ENCODE data around the gene FANCL.
"Not testable (repeated sequence)": the region's sequence is repeated elsewhere in the genome, so short reads cannot be mapped to it uniquely, and the experiment has no call there.

The FANCL gene

GRCh38 chr2:58240670-58241545 is at the start of gene FANCL:
FANCL (minus strand) TSS chr2:58241325; CDS start chr2:58241313, 12 bp downstream.
- TF ChIP-seq ARNT (IDR thresholded peaks at IDR 0.05), result no peak
- TF ChIP-seq ELF4 (IDR thresholded peaks at IDR 0.05), result 0 out of 2 replicates have a peak, but pooled peaks have one; percentile 6
- no peak for TF ChIP-seq ZNF384 (IDR thresholded peaks at IDR 0.05)
- no peak for TF ChIP-seq SP1 (IDR thresholded peaks at IDR 0.05)
- TF ChIP-seq L3MBTL2 (conservative IDR thresholded peaks at IDR 0.05), result peak; percentile 98
- DNase-seq (ENCODE audit: extremely low spot score), result peak; percentile 91
- CTCF ChIA-PET, result interaction anchor here (0.9 to 1.2 kb wide), 2 partner anchors 207 to 338 kb away, joined by 3 to 4 read pairs; no protein-coding TSS in a partner anchor
- POLR2A ChIA-PET, result interaction anchor here (0.6 to 1.2 kb wide), 10 partner anchors 9 to 337 kb away, joined by 3 to 6 read pairs (median 3); no protein-coding TSS in a partner anchor

DNA sequence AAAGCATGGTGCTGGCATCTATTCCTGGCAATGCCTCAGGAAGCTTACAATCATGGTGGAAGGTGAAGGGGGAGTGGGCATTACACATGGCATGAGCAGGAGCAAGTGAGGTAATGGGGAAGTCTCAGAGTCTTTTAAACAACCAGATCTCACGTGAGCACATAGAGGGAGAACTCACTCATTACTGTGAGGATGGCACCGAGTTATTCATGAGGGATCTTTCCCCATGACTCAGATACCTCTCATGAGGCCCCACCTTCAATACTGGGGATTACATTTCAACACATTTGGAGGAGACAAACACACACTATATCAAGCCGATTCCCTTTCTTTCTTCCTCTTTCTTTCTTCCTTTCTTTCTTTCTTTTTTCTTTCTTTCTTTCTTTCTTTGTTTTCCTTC is 47.9 kb upstream of the FANCL start:
- DNase-seq (ENCODE audit: extremely low spot score), result no peak
- POLR2A ChIA-PET, result no interaction called here
- no peak for TF ChIP-seq PKNOX1 (IDR thresholded peaks at IDR 0.05)
- TF ChIP-seq CTBP1 (IDR thresholded peaks at IDR 0.05; ENCODE audit: borderline replicate concordance), result no peak
- TF ChIP-seq FOXM1 (IDR thresholded peaks at IDR 0.05; ENCODE audit: borderline replicate concordance), result no peak
- TF ChIP-seq LEF1 (IDR thresholded peaks at IDR 0.05; ENCODE audit: borderline replicate concordance), result no peak
- no peak for TF ChIP-seq L3MBTL2 (conservative IDR thresholded peaks at IDR 0.05)
- no peak for TF ChIP-seq HDGF (IDR thresholded peaks at IDR 0.05; ENCODE audit: borderline replicate concordance)
- TF ChIP-seq SUZ12 (IDR thresholded peaks at IDR 0.05), result no peak
- TF ChIP-seq SP1 (IDR thresholded peaks at IDR 0.05), result no peak
- no peak for TF ChIP-seq NFRKB (IDR thresholded peaks at IDR 0.05)
- TF ChIP-seq FOXA1 (IDR thresholded peaks at IDR 0.05), result no peak
- TF ChIP-seq FOXK2 (IDR thresholded peaks at IDR 0.05), result no peak
- no peak for TF ChIP-seq TARDBP (IDR thresholded peaks at IDR 0.05)
- no peak for TF ChIP-seq ZNF384 (IDR thresholded peaks at IDR 0.05)
- TF ChIP-seq ARNT (IDR thresholded peaks at IDR 0.05), result no peak
- TF ChIP-seq ELF4 (IDR thresholded peaks at IDR 0.05), result no peak
- no peak for TF ChIP-seq BHLHE40 (IDR thresholded peaks at IDR 0.05; ENCODE audit: borderline replicate concordance)
- CTCF ChIA-PET, result no interaction called here

DNA sequence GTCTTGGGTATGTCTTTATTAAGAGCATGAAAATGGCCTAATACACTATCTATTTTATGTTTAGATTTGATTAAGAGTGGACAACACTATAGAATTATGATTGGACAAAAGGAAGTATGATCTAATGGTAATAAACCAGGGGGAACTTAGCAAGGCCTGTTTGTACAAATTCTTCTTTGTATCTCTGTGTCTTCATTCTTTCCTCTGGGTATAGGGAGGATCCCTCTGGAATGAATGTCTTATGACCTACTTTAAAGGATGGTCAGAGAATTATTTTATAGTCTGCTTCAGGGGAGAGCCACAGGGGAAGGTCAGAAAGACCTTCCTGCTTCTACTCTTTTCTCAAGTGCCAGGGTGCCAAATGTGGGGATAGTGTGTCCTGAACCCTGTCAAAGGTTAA is 42.8 kb upstream of the FANCL start:
- ChIA-PET CTCF (no interaction called here), POLR2A (no interaction called here)
- TF ChIP-seq SUZ12 (IDR thresholded peaks at IDR 0.05) (no peak), TARDBP (IDR thresholded peaks at IDR 0.05) (no peak), BHLHE40 (IDR thresholded peaks at IDR 0.05; ENCODE audit: borderline replicate concordance) (no peak), PKNOX1 (IDR thresholded peaks at IDR 0.05) (no peak), NFRKB (IDR thresholded peaks at IDR 0.05) (no peak), FOXK2 (IDR thresholded peaks at IDR 0.05) (no peak), ZNF384 (IDR thresholded peaks at IDR 0.05) (no peak), HDGF (IDR thresholded peaks at IDR 0.05; ENCODE audit: borderline replicate concordance) (no peak), FOXA1 (IDR thresholded peaks at IDR 0.05) (no peak)
- no peak for DNase-seq (ENCODE audit: extremely low spot score)

DNA sequence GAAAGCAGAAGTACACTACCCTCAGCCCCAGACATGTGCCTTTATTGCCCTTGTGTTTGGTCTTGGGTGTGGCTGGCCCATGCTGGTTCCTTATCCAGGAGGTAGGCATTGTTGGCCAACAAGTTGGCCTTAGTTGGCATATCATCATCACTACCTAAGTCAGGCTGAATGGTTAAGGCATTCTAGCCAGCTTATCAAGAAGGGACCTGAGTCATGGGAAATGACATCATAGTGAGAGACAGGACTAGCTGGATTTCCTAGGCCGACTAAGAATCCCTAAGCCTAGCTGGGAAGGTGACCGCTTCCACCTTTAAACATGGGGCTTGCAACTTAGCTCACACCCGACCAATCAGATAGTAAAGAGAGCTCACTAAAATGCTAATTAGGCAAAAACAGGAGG is 34.0 kb upstream of the FANCL start:
- DNase-seq (ENCODE audit: extremely low spot score); POLR2A ChIA-PET; CTCF ChIA-PET: not testable (repeated sequence)

- TF ChIP-seq L3MBTL2 (conservative IDR thresholded peaks at IDR 0.05) (no peak), ELF4 (IDR thresholded peaks at IDR 0.05) (no peak), SP1 (IDR thresholded peaks at IDR 0.05) (no peak), ZNF384 (IDR thresholded peaks at IDR 0.05) (no peak), LEF1 (IDR thresholded peaks at IDR 0.05; ENCODE audit: borderline replicate concordance) (no peak), CTBP1 (IDR thresholded peaks at IDR 0.05; ENCODE audit: borderline replicate concordance) (no peak), FOXK2 (IDR thresholded peaks at IDR 0.05) (no peak), HDGF (IDR thresholded peaks at IDR 0.05; ENCODE audit: borderline replicate concordance) (no peak), ARNT (IDR thresholded peaks at IDR 0.05) (no peak)
- ChIA-PET CTCF (no interaction called here), POLR2A (no interaction called here)
- no peak for DNase-seq (ENCODE audit: extremely low spot score)
Measured at GRCh38 chr2:58271826-58272225, 30.7 kb upstream of the FANCL start.

- TF ChIP-seq PKNOX1 (IDR thresholded peaks at IDR 0.05) (no peak), FOXM1 (IDR thresholded peaks at IDR 0.05; ENCODE audit: borderline replicate concordance) (no peak), HDGF (IDR thresholded peaks at IDR 0.05; ENCODE audit: borderline replicate concordance) (no peak), FOXK2 (IDR thresholded peaks at IDR 0.05) (no peak), FOXA1 (IDR thresholded peaks at IDR 0.05) (no peak), LEF1 (IDR thresholded peaks at IDR 0.05; ENCODE audit: borderline replicate concordance) (no peak), BHLHE40 (IDR thresholded peaks at IDR 0.05; ENCODE audit: borderline replicate concordance) (no peak), SP1 (IDR thresholded peaks at IDR 0.05) (no peak), TARDBP (IDR thresholded peaks at IDR 0.05) (no peak), ELF4 (IDR thresholded peaks at IDR 0.05) (no peak), NFRKB (IDR thresholded peaks at IDR 0.05) (no peak), CTBP1 (IDR thresholded peaks at IDR 0.05; ENCODE audit: borderline replicate concordance) (no peak), ARNT (IDR thresholded peaks at IDR 0.05) (no peak), ZNF384 (IDR thresholded peaks at IDR 0.05) (no peak), SUZ12 (IDR thresholded peaks at IDR 0.05) (no peak), L3MBTL2 (conservative IDR thresholded peaks at IDR 0.05) (no peak)
Measured at GRCh38 chr2:58268685-58269084, 27.6 kb upstream of the FANCL start.

More at GRCh38 chr2:58268685-58269084, 27.6 kb upstream of the FANCL start:
- CTCF ChIA-PET, result no interaction called here
- POLR2A ChIA-PET, result no interaction called here
- no peak for DNase-seq (ENCODE audit: extremely low spot score)
